Islet precursor cell (in vitro differentiated cells): ENCODE data around the gene VPS29.

Experiments
- DNase-seq: peaks from one replicate; pipeline ENCODE4 v3.0.0-alpha.2; 2018

VPS29 gene

DNA sequence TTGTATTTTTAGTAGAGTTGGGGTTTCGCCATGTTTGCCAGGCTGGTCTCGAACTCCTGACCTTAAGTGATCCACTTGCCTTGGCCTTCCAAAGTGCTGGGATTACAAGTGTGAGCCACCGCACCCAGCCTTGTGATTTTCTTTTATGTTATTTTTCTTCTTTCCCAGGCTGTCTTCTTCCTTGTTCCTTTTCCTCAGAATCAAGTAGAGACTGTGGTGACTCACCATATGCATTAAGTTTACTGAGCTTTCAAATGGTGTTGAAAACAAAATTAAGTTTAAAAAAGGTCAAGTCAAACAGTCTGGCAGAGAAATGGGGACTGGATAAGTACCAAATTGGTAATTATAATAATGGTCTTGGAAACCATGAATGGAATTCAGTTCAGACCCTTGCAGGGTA lies 57.5 kb downstream of the VPS29 start:
- DNase-seq, result no peak
